ENCODE measurements around the gene HDAC9.

The HDAC9 gene

DNA sequence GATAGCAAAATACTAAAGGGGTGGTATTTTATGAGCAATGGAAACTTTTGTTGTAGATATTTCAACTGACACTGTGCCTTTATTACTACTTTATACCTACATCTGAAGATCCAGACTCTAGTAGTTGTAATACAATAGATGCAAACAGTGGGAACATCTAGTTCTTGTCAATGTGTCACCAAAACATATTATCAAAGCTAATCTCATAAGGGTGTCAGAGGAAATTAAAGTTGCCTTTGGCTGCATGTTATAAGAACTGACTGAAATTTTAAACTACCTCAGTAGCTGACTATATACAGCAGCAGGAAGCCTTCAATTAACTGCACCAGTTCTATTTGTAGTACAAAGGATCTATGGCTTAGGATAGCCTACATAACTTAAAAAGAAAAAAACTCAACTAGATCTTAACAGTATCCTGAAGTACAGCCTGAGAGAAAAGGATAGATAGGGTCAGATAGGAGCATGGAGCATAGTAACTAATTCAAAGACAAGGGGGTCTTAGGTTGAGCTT is 30.9 kb downstream of the HDAC9 start:
- no peak for ATAC-seq

DNA sequence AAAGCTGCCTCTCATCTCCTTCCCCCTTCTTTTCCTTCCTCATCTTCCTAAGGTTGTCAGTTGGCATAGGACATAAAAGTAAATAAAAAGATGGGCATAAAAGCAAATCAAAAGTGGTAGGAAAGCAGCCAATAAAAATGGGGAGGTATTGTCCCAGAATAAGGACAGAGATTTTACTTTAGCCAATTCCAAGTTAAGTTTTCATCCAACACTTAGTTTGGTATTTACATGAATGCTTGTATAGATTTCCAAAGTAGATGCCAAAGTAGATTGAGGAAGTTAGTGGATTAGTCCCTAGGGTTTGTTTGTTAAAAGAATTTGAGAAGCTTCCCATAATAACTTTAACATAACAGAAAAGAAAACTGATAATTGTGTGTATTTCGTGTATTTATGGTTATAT is 33.7 kb downstream of the HDAC9 start:
- no peak for ATAC-seq

DNA sequence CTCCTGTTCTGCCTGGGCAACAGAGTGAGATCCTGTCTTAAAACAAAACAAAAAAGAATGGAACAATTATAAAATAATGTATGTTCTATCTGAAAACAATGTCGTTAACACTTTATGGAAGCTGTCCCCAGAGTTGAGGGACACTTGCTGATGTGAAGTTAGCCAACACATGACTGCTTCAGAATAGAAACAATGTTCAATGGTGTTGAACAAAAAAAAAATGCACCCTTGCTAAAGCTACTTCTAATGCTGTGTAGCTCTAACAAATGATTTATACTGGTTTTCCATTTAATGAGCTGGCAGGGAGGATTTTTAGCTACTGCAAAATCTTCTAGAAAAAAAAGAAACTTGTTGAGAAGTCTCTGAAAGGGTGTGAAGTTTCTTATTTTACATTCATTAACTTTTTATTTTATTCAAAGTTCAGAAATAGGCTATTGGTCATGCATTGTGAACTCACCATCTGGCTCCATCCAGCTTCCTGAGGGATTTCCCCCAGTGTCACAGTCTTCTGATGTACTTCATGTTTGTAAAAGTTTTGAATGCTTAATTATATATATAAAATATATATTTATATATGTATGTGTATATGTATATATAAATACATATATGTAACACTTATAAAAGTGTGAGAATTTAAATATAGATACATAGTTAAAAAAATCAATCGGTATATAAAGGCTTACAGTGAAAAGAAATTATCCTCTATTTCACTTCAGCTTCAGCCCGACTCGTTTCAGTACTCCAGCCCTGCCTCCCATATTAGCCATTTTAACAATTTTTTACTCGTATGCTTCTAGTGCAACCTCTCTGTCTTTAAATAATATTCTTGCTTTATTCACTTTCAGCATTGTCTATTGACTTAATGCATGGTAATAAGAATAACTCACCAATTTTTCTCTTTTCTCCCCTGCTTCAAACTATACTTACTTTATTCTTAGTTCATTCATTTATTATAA is 35.0 kb downstream of the HDAC9 start:
- ATAC-seq: peak in 1 of 2 donors; percentile 30

DNA sequence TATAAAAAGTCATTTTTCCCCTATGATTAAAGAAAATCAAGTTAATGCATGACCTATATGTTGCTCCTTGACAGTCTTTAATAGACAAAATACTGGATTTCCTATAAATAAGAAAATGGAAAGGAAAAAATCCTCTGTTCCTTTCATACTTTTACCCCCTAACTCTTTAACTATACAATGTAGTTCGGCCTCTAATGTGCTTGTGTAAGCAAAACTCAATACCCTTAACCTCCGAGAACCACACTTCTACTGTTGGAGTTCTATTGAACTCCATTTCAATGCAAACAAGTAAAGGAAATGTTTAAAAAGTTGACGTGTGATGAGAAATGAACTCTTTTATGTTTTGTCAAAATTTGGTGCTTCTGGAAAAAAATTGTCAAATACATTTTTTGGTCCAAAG is 36.0 kb downstream of the HDAC9 start:
- ATAC-seq: no peak

DNA sequence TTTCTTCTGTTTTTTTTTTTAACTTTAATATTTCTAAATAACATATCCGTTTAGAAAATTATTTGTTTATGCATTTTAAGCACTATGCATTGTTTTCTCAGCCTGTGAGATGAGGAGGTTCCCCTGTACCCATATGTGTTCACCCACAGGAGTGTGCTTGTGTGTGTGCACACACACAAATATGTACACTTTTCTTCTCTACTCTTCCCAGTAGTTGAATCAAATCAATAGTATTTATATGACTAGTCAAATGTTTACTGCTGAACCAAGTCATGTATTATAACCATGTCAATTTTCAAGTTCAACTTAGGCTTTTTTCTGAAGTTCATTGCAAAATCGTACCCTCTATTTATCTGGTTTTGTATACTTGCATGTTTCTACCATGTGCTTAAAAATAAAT is 37.3 kb downstream of the HDAC9 start:
- ATAC-seq: no peak

DNA sequence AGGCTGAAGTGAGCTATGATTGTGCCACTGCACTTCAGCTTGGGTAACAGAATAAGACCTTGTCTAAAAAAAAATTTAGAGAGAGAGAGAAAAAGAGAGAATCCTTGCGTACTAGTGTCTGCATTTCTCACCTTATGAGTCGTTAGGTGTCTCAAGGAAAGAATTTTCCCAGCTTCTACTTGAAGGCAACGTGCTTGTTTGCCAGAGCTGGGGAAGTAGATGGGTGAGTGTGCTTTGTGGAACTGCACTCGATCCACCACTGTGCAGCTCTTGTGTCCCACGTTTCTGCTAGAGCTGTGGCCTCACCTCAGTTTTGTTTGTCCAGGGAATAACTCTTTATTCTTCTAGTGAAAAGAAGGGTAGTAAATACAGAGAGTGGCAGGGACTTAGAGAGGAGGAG is 38.9 kb downstream of the HDAC9 start:
- no peak for ATAC-seq

DNA sequence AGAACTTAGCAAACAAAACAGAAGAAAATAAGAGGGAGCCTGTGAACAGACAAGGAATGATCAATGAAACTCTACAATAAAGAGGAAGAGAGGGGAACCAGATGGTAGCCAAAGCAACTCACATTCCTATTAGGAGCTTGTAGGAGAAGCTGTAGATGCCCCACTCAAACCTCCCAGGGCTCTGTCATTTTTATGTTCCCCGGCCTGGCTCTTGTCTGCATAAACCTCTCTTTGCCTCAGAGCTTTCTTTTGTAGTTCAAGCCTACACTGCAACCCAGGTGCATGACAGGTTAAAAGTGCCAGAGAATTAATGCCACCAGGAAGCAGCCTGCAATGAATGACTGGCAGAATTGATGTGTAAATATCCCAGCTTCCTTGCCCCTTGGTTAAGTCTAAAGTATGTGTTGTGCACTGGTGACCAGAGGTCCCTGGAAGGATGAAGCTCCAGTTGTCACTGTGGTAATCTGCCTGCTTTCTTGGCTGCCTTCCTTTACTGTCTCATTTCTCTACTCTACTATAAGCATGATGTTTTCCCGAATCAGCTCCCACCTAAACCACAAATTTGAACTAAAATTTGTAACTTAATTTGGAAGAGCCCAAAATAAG is 40.4 kb downstream of the HDAC9 start:
- ATAC-seq: no peak

DNA sequence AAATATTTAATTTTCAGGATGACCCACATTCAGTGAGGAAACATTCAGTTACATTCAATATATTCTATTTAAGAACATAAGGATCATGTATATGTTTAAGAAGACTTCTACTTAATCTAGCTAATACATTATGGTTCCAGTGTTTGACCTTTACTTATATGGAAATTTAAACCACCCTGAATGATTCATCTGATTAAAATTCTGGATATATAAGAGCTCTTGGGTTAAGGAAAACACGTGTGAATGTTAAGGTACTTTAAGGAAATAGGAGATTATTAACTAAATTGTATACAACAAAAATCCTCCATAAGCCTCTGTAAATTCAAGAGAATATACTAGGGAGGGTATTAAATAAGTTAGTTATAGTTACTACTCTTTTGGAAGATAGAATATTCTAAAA is 40.9 kb downstream of the HDAC9 start:
- ATAC-seq: no peak

DNA sequence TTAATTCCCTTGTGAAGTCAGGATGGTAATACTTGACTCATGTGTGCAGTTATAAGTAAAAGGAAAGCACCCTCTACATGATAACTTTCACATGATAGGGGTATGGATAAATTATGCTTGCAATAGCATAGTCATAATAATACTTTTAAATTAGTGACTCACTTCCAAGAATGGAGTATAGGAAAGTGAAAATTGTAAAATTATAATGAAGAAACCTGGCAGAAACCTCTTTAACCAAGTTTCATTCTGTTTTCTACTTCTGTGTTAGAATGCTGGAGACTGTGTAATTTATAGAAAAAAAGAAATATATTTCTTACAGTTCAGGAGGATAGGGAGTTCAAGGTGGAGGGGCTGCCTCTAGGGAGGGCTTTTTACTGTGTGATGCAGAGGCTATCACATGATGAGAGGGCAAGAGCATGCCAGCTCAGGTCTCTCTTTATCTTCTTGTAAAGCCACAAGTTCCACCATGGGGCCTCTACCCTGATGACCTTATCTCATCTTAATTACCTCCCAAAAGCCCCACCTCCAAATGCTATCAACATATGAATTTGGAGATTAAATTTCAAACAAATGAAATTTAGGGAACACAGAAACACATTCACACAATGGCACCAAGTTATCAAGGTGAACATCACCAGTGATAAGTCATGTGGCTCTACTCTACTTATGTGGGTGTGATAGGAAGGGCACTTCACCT is 43.2 kb downstream of the HDAC9 start:
- ATAC-seq: peak; percentile 74

DNA sequence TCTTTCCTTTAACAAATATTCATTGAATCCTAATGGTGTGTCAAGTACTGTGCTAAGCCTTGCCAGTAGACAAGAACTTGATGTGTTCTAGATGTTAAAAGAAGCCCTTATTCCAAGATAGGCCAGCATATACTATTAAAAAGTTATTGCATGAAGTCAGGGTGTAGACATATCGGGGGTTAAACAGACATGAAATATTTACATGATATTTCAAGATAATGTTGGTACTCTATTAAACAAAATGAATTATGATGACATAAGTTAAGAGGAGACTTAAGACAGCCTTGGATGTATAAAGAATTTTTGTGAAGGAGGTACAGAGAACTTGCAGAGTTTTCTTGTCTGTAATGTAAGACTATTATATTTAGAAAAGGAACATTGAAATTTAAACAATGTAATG is 44.8 kb downstream of the HDAC9 start:
- no peak for ATAC-seq

DNA sequence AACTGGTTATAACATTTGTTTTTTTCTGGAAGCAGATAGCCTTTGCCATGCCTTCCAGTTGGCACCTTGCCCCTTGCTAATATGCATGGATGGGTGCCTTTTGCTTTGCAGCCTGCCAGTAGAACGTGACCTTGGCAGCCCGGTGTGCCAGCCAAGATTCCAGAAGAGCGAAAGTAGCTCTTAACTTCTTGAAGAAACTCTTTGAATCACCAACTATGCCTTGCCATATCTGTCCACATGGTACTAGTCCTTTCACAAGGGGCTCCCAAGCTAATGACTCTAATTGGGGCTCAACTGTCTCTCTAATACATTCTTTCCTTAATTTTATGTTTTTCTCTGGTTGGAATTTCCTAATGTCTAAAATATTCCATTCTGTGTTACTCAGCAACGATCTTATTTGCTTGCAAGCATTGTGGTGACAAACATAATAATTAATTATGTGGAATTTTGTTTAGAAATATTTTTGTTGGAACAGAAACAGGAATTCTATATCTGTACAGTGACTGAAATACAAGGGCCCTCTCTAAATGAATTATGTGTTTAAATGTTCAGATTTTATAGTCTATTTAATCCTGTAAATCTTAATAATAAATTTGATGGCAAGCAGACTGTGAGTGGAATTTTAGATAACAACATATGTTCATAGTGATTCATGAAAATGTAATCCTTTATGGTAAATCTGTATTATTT is 45.8 kb downstream of the HDAC9 start:
- no peak for ATAC-seq

DNA sequence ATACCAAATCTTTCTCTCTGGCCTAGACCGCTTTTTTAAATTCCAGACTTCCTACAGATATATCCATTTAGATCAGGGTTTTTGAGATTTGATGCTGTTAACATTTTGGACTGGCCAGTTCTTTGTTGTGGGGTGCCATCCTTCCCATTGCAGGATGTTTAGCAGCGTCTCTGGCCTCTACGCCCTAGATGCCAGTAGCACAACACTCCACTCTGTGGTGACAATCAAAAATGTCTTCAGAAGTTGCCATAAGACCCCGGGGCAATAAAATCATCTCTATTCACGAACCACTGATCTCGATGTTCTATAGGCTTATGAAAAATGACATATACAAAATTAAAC is 46.3 kb downstream of the HDAC9 start:
- ATAC-seq: no peak

DNA sequence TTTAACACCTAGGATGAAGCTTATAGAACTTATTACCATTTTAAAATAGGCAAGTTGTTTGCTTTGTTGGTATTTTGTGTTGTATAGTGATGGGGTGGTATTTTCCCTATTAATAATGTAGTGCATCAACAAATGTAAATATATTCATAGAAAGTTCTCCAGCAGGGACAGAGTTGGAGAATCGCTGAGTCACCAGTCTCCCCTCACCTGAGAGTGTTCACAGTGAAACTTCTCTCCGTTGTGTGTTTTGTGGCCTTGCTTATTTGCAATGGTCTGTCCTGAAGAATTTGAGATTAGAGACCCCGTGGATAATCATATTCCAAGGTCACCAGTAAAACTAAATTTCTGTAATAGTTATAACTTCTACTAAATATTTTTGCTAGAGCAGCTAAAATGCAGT is 51.0 kb downstream of the HDAC9 start:
- ATAC-seq: no peak

DNA sequence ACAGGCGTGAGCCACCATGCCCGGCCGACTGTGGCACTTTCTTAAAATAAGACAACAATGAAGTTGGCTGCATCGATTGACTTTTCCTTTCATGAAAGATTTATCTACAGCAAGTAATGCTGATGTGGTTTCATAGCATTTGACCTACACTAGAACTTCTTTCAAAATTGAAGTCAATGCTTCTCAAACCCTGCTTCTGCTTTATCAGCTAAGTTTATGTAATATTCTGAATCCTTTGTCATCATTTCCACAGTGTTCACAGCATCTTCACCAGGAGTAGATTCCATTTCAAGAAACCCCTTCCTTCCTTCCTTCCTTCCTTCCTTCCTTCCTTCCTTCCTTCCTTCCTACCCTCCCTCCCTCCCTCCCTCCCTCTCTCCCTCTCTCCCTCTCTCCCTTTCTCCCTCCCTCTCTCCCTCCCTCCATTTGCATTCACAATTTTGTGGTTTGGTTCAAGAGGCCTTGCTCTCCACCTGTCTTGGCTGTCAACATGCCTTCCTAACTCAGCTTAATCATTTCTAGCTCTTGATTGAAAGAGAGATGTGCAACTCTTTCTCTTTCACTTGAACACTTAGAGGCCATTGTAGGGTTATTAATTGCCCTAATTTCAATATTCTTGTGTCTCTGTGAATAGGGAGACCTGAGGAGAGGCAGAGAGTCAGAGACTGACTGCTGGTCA is 52.1 kb downstream of the HDAC9 start:
- ATAC-seq: no peak

DNA sequence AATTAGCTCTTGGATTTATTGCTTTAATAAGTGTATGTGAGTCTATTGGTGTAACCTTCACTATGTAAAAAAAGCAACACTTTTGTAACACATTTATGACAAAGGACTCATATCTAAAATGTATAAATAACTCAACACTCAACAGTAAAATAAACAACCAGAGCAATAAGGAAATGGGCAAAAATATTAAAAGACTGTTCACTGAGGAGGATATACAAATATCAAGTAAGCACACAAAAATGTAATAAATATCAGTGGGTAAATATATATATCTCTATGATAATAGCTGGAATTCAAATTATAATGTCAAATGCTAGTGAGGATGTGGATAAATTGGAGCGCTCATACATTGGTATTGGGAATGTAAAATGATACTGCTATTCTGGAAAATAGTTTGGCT is 53.0 kb downstream of the HDAC9 start:
- ATAC-seq: no peak

DNA sequence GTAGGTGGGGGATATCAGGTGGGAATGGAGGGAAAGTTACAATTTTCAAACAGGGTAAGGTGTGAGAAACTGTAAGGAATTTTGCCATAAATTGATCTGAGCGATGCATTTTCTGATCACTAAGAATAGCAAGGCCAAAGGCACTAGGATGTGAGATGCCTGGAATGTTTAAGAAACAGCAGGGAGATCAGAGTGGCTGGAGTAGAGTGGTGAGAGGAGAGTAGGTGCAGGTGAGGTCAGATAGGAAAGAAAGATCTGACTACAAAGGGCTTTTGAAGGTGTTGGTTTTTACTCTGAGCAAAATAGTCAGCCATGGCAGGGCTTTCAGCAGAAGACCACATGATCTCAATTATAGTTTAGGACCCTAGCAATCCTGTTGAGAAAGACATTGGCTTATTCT is 55.0 kb downstream of the HDAC9 start:
- no peak for ATAC-seq

DNA sequence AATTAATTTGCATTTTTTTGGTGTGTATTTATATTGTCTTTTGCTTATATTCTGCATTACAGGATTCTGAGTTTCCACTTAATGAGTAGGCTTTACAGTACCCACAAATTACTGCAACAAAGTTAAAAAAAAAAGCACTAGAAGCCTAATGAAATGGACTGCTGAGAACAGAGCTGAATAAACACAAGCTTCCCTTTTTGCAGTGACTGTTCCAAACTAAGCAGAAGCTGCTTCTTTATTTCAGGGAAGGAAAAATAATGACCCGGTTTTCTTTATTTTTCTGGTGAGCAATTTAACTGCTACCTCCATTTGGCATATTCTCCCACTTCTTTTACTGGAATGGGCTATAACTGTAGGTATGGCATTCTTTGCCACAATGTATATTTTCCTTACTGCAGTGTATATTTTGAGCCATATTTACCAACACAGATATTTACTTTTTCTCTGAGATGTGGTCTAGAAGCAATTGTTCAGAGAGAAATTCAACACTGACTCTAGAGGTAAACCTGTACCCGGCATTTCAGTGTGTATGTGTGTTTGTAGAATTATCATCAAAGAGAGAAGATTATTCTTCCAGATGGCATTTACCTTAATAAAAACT is 56.9 kb downstream of the HDAC9 start:
- no peak for ATAC-seq

DNA sequence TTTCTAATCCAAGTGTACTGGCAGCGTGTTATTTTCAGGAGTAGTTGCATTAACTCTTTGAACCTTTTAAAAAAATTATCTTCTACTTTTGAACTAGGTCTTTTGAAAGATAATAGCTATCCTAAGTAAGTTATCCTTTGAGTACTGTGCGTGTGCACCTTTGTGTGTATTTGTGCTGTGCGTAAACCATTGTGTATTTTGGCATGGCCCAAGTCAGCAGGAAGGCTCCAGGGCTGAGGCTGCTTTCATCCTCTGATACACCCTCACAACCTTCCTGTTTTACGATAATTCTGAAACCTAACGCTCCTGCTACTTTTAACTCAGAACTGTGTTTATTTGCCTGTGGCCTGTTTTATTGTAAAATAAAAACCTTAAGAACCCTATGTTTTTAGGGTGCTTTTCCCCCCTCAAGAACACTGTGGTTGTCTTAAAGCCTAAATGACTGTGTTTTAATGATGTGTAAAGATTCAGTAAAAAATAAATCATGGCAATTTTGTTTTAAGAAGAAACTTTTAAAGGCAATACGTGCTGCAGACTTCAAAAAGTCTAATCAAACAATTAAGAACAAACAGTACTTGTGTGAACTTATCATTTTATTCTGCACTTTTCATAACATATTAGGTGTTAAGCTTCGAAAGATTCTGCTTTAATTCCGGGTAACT is 57.5 kb downstream of the HDAC9 start:
- no peak for ATAC-seq

DNA sequence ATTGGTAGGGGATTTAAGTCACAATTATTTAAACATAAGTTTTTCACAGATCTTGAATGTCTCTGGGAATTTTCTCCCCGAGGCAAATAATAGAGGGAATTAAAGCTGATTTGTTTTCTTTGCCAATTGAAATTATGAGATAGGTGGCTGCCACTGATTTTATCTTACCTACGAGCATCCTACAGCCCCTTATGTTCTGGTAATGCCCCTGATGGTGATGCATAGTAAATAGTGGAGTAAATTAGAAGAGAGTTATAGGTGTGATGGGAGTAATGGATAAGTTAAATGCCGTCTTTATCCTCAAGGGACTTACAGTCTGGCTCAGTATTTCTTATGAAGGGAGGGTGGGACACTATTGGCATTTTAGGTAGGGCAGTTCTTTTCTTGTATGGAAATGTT is 58.1 kb downstream of the HDAC9 start:
- no peak for ATAC-seq

DNA sequence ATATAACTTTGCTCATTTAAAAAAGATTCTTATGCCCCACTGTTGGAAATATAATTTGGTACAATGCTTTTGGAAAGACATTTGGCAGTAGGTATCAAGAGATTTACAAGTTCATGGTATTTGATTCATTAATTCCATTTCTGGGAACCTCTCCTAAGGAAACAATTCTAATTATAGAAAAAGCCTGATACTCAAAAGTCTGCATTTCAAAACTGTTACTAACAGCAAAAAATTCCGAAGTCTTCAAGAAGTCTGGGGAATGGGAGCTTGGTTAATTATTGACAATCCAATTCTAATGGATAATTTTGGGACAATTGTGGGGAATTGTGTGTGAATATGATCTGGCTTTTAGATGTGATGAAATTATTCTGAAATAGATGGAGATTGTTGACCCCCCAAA is 59.6 kb downstream of the HDAC9 start:
- ATAC-seq: no peak

DNA sequence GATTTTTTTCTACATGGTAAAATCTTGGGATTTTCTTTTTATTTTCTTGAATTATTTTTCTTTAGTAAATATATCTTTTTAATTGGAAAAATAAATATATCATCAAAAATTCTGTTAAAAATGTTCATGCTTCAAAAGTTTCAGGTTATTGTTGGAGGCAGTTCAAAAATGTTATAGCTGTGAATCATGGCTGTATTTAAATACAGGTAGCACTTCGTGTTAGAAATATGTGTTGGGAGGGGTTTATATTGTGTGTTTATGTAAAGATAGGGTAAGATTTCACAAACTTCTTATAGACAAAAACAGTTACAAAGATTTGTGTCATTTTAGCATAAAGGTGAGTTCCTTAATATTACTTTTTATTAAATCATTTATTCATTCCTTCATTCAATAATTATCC is 60.4 kb downstream of the HDAC9 start:
- no peak for ATAC-seq

DNA sequence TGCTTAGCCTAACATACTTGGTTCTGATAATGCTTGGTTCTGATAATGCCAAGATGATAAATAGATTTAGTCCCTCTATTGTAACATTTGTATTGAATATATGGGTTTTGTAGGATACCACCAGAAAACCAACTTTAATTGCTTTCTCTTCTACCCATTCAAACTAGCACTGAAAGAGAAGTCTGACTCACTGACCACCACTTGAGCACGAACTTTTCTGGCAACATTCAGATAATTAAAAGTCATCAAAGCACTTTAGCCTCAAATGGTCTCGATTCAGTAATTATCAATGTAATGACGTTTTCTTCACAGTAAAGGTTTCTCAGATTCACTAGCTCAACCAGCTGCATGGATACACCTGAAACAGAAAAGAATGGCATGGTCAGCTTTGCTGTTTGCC is 63.0 kb downstream of the HDAC9 start:
- ATAC-seq: peak; percentile 32 to 67
